ENCODE results near the gene PHTF1. TPM values are rescaled to one million over a fixed set of nuclear protein-coding genes. Genes with fewer than 3 reads are reported as not detected.

Gene PHTF1
- total and polyA plus RNA-seq, 2 of the 4 experiments (the other 2 are of a cell fraction) = 9.6 to 13.3 TPM

DNA sequence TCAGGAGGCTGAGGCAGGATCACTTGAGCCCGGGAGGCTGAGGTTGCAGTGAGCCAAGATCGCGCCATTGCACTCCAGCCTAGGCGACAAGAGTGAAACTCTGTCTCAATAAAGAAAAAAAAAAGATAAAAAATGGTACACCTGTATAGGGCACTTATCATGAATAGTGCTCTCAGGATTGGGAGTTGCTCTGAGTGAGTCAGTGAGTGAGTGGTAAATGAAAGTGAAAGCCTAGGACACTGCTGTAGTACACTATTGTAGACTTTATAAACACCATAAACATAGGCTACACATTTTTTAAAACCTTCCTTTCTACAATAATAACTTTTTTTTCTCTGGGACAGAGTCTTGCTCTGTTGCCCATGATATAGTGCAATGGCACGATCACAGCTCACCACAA is 16.8 kb downstream of the PHTF1 start:
- no peak overlapping the region for H2AFZ ChIP-seq (replicated peaks; ENCODE audit: low read length, poor library complexity)
- no peak overlapping the region for H4K91ac ChIP-seq (ENCODE audit: insufficient read depth, low read depth, low read length)
- H3K79me1 ChIP-seq (ENCODE audit: low read depth in 1 of 2, low read length in 2 of 2) = peaks cover 14 to 22% of the 10 kb centered on the region in 2 experiments; a peak in 3 of 4 replicates
- H4K8ac ChIP-seq (ENCODE audit: low read depth in 2 of 2, low read length in 2 of 2) = no peak overlapping the region
- ATAC-seq (ENCODE audit: low read depth) (peak; percentile 75), DNase-seq (peak; percentile 11)
- no peak overlapping the region for H2AK9ac ChIP-seq (replicated peaks; ENCODE audit: low read depth, low read length, poor library complexity)
- no peak overlapping the region for H3K4ac ChIP-seq (ENCODE audit: low read depth, low read length)
- ChIA-PET CTCF (interaction anchor here (0.6 to 0.7 kb wide), 4 partner anchors 42 to 643 kb away, joined by 3 to 4 read pairs (median 4); no protein-coding TSS in a partner anchor), POLR2A (ENCODE audit: unreplicated experiment) (interaction anchor here (0.6 kb wide), 1 partner anchor 162 kb away, joined by 4 read pairs; the partner anchor contains the start of gene AP4B1)
- no peak overlapping the region for H2BK20ac ChIP-seq (ENCODE audit: low read depth, low read length)
- H2BK120ac ChIP-seq (ENCODE audit: low read depth, low read length) = no peak overlapping the region
- no peak overlapping the region for H3K4me3 ChIP-seq (ENCODE audit: insufficient read depth, low read depth, low read length)
- H3K27me3 ChIP-seq (ENCODE audit: control insufficient read depth, insufficient read depth, low read length) = no peaks in the 10 kb centered on the region
- H2BK15ac ChIP-seq (ENCODE audit: low read depth, low read length) = no peak overlapping the region
- peaks cover 3% of the 10 kb centered on the region; the same call in 1 of the 2 replicates for H3K9me1 ChIP-seq (ENCODE audit: insufficient read depth, low read length)
- no peaks in the 10 kb centered on the region for H4K20me1 ChIP-seq (ENCODE audit: insufficient read depth, low read length)
- H3K56ac ChIP-seq (ENCODE audit: extremely low read depth, insufficient read depth, low read length) = no peak overlapping the region
- no peak overlapping the region for H3K14ac ChIP-seq (replicated peaks; ENCODE audit: low read depth, low read length)
- in situ Hi-C loops (cut with MboI; ENCODE audit: low sequenced_read_pairs) (no loop called here), dilution Hi-C loops (cut with HindIII; ENCODE audit: low sequenced_read_pairs, unreplicated experiment) (no loop called here), intact Hi-C loops (cut with micrococcal nuclease) (no loop called here)
- H3K9me3 ChIP-seq (ENCODE audit: control insufficient read depth, insufficient read depth, low read length) = no peaks in the 10 kb centered on the region
- no peak overlapping the region for H3K27ac ChIP-seq (ENCODE audit: insufficient read depth, low read length)
- no peak overlapping the region for H2AK5ac ChIP-seq (ENCODE audit: low read depth, low read length)
- no peak overlapping the region for H2BK5ac ChIP-seq (ENCODE audit: low read depth, low read length, poor library complexity, severe bottlenecking)
- BruUV-seq (replicated peaks) = no TSS peak
- no peak overlapping the region for H3K23ac ChIP-seq (ENCODE audit: low read depth, low read length)
- H3K9ac ChIP-seq (ENCODE audit: low read depth, low read length) = no peak overlapping the region
- H3K4me1 ChIP-seq (ENCODE audit: control insufficient read depth, insufficient read depth, low read length) = no peaks in the 10 kb centered on the region
- WGBS, 2 experiments (ENCODE audit: extremely low coverage in 2 of 2, insufficient read length in 1 of 2) = no CpG with 5 or more reads among the region's 5 CpGs
- no peak for TF ChIP-seq SMC3 (IDR thresholded peaks at IDR 0.05; ENCODE audit: low read depth, low read length)
- TF ChIP-seq, protein P1, sequence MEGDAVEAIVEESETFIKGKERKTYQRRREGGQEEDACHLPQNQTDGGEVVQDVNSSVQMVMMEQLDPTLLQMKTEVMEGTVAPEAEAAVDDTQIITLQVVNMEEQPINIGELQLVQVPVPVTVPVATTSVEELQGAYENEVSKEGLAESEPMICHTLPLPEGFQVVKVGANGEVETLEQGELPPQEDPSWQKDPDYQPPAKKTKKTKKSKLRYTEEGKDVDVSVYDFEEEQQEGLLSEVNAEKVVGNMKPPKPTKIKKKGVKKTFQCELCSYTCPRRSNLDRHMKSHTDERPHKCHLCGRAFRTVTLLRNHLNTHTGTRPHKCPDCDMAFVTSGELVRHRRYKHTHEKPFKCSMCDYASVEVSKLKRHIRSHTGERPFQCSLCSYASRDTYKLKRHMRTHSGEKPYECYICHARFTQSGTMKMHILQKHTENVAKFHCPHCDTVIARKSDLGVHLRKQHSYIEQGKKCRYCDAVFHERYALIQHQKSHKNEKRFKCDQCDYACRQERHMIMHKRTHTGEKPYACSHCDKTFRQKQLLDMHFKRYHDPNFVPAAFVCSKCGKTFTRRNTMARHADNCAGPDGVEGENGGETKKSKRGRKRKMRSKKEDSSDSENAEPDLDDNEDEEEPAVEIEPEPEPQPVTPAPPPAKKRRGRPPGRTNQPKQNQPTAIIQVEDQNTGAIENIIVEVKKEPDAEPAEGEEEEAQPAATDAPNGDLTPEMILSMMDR (conservative IDR thresholded peaks at IDR 0.05; ENCODE audit: low read depth, low read length) = no peak
- no peak for TF ChIP-seq ELK1 (IDR thresholded peaks at IDR 0.05; ENCODE audit: borderline replicate concordance, low read depth, low read length)
- TF ChIP-seq MAFK (IDR thresholded peaks at IDR 0.05; ENCODE audit: low read depth, low read length) = no peak
- no peak for TF ChIP-seq FOS (IDR thresholded peaks at IDR 0.05; ENCODE audit: low read depth, low read length)
- no peak for TF ChIP-seq NFE2L2 (IDR thresholded peaks at IDR 0.05; ENCODE audit: low read depth, low read length)
- TF ChIP-seq BHLHE40 (IDR thresholded peaks at IDR 0.05; ENCODE audit: low read depth, low read length) = no peak
- TF ChIP-seq RCOR1 (IDR thresholded peaks at IDR 0.05; ENCODE audit: insufficient replicate concordance, low read length) = no peak
- TF ChIP-seq RFX5 (IDR thresholded peaks at IDR 0.05; ENCODE audit: low read depth, low read length) = no peak
- no peak for TF ChIP-seq MAZ (IDR thresholded peaks at IDR 0.05; ENCODE audit: borderline replicate concordance, low read depth, low read length)
- no peak for TF ChIP-seq MXI1 (IDR thresholded peaks at IDR 0.05; ENCODE audit: borderline replicate concordance, low read depth, low read length)
- TF ChIP-seq USF2 (IDR thresholded peaks at IDR 0.05; ENCODE audit: low read depth, low read length) = no peak
- no peak for TF ChIP-seq CEBPB (IDR thresholded peaks at IDR 0.05; ENCODE audit: low read depth, low read length)
- TF ChIP-seq CHD1 (IDR thresholded peaks at IDR 0.05; ENCODE audit: low read depth, low read length) = no peak
- no peak for TF ChIP-seq POLR2A (IDR thresholded peaks at IDR 0.05; ENCODE audit: low read depth, low read length)
- no peak for TF ChIP-seq RAD21 (IDR thresholded peaks at IDR 0.05; ENCODE audit: low read length)
- peaks cover 6% of the 10 kb centered on the region for H3K36me3 ChIP-seq (ENCODE audit: control insufficient read depth, insufficient read depth, low read length)
- H3K4me2 ChIP-seq (ENCODE audit: low read depth, low read length) = no peak overlapping the region
- H3K18ac ChIP-seq (ENCODE audit: low read depth, low read length) = no peak overlapping the region
- H4K5ac ChIP-seq (ENCODE audit: low read depth, low read length) = no peak overlapping the region
